T-helper 17 cell (primary cell): ENCODE measurements around the gene GALNT11. TPM values are rescaled to one million over a fixed set of nuclear protein-coding genes. Genes with fewer than 3 reads are reported as not detected.

ENCODE experiments used
- ATAC-seq: fragments of 150-1000 bp; cut with Tn5 transposase; 2 replicates; pipeline ENCODE4 v1.10.0; 2021; ENCODE audit warnings: mild to moderate bottlenecking, moderate library complexity
- DNase-seq, 3 donors: peaks; one replicate each; pipeline versions ENCODE4 v3.0.0 to v3.0.0-alpha.2; 2020 to 2021
- H3K9me3 ChIP-seq: one replicate; pipeline ENCODE4 v1.7.0; 2013; ENCODE audit warnings: low read length, mild to moderate bottlenecking; ENCODE audit not compliant: control insufficient read depth, poor library complexity, severe bottlenecking
- H3K27ac Mint-ChIP-seq: one replicate; pipeline ENCODE4 v1.8.0; 2022; ENCODE audit warnings: mild to moderate bottlenecking, moderate library complexity, mixed read lengths
- H3K27me3 Mint-ChIP-seq: one replicate; pipeline ENCODE4 v1.8.0; 2022; ENCODE audit warnings: mixed read lengths
- H3K36me3 Mint-ChIP-seq: one replicate; pipeline ENCODE4 v1.8.0; 2022; ENCODE audit warnings: low read depth, mixed read lengths
- H3K4me1 Mint-ChIP-seq: one replicate; pipeline ENCODE4 v1.8.0; 2022; ENCODE audit warnings: mild to moderate bottlenecking, mixed read lengths
- H3K4me3 Mint-ChIP-seq: one replicate; pipeline ENCODE4 v1.8.0; 2022; ENCODE audit warnings: mild to moderate bottlenecking, moderate library complexity, mixed read lengths
- total RNA-seq, 4 donors: library from RNA in 2 of 4; stranded (reverse) in 2 of 4; gene quantifications; one replicate each; pipeline ENCODE4 v1.2.3 and lab custom pipeline; 2022 to 2026

Gene GALNT11
- total RNA-seq, 2 donors from 2014 or later = 23.7 to 25.3 TPM

DNA sequence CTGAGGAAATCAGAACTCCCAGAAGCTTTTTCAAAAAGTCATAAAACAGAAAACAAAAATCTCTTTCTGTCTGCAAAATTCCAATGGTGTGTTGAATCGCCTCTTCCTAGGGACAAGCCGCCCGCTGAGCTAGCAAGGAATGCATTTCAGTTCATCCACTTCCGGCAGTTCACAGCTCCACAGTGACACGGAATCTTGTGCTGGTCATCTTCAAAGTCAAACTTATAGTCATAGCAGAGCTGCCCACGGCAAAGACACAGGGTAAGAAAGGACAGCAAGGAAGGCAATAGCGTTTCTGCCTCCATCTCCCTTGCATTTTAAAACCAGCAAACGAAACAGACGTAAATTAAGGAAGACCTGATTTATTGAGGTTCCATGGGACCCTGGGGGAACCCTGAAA, 111.2 kb downstream of the GALNT11 start:
- H3K9me3 ChIP-seq = no peaks in the 10 kb centered on the region
- peaks cover 4% of the 10 kb centered on the region for H3K36me3 Mint-ChIP-seq
- H3K27ac Mint-ChIP-seq = peak overlapping the region; percentile 79
- DNase-seq (no peak), ATAC-seq (no peak)
- no peak overlapping the region for H3K4me3 Mint-ChIP-seq
- H3K4me1 Mint-ChIP-seq = no peaks in the 10 kb centered on the region
- no peaks in the 10 kb centered on the region for H3K27me3 Mint-ChIP-seq

DNA sequence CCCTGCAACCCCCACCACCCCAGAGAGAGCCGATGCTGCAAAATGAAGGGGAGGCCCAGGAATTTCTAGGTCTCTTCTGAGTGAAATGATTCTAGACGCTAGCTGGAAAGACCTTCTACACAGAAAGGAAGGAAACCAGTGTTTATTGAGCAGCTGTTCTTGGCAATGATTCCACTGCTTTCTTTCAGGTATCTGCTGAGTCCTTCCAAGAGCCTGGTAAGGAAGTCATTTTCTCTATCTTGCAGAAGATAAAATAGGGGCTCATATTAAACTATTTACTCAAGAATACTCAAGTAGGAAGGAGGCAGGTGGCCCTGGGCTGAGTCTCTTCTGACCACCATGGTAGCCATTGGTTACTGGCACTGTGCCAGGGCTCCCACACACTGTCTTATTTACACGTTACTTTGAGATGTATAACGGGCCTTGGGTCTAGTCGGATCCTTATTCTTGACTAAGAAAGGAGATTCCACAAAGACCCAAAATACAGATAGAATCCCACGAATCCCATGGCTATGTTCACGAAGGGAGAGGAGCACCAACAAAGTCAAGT, 112.1 kb downstream of the GALNT11 start:
- H3K9me3 ChIP-seq = no peaks in the 10 kb centered on the region
- peaks cover 4% of the 10 kb centered on the region for H3K36me3 Mint-ChIP-seq
- DNase-seq (no peak), ATAC-seq (no peak)
- no peaks in the 10 kb centered on the region for H3K27me3 Mint-ChIP-seq
- H3K4me3 Mint-ChIP-seq = no peak overlapping the region
- H3K27ac Mint-ChIP-seq = peak overlapping the region; percentile 57
- peaks cover 2% of the 10 kb centered on the region for H3K4me1 Mint-ChIP-seq

DNA sequence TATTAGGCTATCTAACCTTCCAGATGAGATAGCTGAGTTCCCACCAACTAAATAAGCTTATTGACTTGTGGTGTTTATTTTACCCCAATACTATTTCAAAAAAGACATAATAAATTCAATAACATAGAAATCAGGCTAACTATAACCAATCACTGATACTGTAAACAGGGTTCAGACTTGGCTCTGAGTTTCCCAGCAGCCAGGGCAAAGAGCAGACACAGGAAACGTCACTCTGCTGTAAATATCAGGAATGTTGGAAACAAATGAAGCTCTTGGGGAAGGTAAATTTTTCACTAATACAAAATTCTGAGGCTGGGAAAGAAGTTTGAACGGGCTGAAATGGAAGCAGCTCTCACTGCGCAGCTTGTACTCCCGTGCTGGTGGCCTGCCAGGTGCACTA, 114.6 kb downstream of the GALNT11 start:
- no peaks in the 10 kb centered on the region for H3K9me3 ChIP-seq
- DNase-seq = no peak
- Mint-ChIP-seq H3K4me1 (peaks cover 25% of the 10 kb centered on the region), H3K4me3 (no peak overlapping the region), H3K27me3 (no peaks in the 10 kb centered on the region), H3K27ac (no peak overlapping the region), H3K36me3 (peaks cover 8% of the 10 kb centered on the region)
- no peak for ATAC-seq

DNA sequence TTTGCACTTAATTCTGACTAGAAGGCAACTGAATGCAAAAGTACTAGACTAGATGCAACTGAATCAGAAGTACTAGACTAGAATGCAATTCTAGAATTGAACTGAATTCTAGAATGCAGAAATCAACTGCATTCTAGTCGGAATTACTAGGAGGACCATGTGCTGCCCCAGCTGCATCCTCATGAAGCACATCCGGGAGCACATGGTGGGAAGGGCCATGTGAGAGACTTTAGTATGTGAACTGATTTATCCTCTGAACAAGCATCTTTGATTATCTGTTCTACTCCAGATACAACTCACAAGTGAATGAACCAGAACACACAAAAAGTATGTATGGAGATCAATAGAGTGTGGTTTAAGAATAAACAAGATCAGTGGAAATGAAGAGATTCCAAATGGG, 115.1 kb downstream of the GALNT11 start:
- Mint-ChIP-seq H3K27ac (peak overlapping the region; percentile 37), H3K4me3 (no peak overlapping the region), H3K4me1 (peaks cover 30% of the 10 kb centered on the region), H3K36me3 (peaks cover 8% of the 10 kb centered on the region), H3K27me3 (no peaks in the 10 kb centered on the region)
- no peaks in the 10 kb centered on the region for H3K9me3 ChIP-seq
- ATAC-seq = no peak
- no peak for DNase-seq

DNA sequence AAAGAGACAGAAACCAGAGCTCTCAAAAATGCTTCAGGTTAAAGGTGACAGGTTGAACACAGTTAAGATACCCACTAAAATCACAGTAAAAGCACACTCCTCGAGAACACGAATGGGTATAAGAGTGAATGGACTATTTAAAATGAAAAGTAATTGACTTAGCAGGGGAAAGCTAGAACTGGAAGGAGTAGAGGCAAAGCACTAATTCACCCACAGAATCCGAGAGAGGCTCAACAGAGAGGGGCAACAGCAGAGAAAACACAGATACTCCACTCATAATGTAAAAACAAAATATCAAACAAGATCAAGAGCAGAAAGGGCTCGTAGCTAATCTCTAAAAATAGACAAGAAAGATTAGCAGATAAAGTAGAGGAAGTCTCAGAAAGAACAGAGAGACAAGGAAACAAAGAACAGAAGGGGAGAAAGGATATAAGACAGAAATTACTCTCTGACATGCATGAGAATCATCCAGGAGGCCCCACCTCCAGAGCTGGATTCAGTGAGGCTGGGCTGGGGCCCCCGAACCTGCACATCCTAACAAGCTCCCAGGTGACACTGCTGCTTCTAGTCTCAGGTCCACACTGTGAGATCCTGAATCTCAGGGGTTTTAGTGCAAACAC, 117.6 kb downstream of the GALNT11 start:
- no peak for ATAC-seq
- Mint-ChIP-seq H3K27ac (peak overlapping the region; percentile 96), H3K27me3 (no peaks in the 10 kb centered on the region), H3K36me3 (peaks cover 6% of the 10 kb centered on the region), H3K4me1 (peaks cover 32% of the 10 kb centered on the region), H3K4me3 (peak overlapping the region; percentile 87)
- H3K9me3 ChIP-seq = no peaks in the 10 kb centered on the region
- DNase-seq = no peak

DNA sequence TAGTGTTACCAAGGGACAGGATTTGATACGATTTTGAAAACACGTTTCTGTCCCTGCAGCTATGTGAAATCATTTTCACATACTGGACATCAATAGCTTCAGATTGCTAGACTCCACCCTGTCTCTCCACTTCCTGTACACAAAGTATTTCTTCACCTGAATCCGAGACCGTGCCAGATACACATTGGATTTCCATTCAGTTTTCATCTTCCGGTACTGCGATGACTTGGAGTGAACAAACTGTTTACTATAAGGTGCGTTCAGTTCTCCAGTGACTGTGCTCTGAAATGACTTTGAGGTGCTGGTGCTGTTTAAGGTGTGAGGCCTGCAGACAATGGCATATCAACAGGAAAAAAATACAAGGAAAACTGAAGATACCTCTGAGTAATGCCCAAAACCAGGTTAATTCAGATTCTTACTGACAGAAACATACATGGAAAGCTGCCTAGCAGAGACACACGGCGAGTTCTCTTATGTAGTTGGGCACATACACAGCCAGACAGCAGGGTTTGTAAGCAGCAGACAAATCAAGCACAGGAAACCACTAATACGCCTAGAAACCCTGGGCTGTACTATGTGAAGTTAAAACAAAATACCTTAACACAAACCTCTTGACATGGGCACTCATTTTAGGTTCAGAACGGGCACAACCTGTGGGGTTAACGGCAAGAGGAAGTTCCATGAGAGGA, 119.2 kb downstream of the GALNT11 start:
- ATAC-seq (peak; percentile 87), DNase-seq (no peak)
- no peaks in the 10 kb centered on the region for H3K27me3 Mint-ChIP-seq
- H3K4me3 Mint-ChIP-seq = peak overlapping the region; percentile 90
- peak overlapping the region; percentile 96 for H3K27ac Mint-ChIP-seq
- H3K36me3 Mint-ChIP-seq = peaks cover 11% of the 10 kb centered on the region
- H3K9me3 ChIP-seq = no peaks in the 10 kb centered on the region
- H3K4me1 Mint-ChIP-seq = peaks cover 32% of the 10 kb centered on the region

DNA sequence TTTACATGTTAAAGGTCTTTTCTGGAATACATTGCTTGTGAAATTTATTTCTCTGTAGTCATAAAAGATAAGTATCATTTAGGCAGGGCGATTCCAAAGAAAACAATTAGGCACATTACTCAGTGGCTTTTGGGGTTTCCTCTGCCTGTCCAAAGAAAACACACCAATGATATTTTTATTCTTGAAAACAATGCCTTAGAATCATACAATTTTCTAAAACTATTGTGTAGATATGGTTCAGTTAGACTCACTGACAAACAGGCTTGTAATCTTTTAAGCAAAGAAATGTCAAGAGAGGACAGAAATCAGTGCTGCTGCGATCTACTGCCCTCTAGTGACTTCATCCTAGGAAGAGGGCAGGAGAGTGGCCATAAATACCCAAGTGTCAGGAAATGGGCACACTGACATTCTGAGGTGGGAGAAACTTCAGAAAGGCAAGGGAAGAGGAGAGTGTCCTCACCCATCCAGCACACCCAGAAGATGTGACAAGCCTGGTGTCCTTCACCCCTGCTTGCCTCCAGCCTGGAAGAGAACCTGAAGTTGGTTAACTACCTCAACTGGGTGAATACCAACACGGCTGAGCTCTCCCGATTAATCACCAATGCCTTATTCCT, 120.5 kb downstream of the GALNT11 start:
- no peak for DNase-seq
- peak overlapping the region; percentile 90 for H3K4me3 Mint-ChIP-seq

DNA sequence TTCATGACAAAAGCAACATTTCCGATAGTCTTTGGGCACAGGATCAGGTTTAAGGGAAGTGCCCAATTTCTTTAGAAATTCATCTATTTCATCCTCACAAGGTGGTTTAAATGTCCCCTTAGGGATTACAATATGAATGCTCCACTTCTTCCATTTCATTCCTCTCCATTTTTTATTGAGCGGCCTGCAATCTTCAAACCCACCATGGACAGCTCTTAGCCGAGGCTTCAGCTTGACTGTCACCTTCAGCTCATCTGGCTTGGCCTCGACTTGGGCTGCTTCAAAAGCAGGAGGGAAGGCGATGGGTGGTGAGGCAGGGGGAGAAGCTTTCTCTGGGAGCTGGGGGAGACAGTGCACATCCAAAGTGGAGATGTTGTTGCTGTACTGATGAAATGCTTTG, 123.2 kb downstream of the GALNT11 start:
- H3K36me3 Mint-ChIP-seq = peaks cover 11% of the 10 kb centered on the region

More for the DNA sequence above, 120.5 kb downstream of the GALNT11 start:
- Mint-ChIP-seq H3K36me3 (peaks cover 9% of the 10 kb centered on the region), H3K27ac (peak overlapping the region; percentile 96), H3K27me3 (no peaks in the 10 kb centered on the region), H3K4me1 (peaks cover 32% of the 10 kb centered on the region)
- no peaks in the 10 kb centered on the region for H3K9me3 ChIP-seq
- peak; percentile 43 for ATAC-seq

DNA sequence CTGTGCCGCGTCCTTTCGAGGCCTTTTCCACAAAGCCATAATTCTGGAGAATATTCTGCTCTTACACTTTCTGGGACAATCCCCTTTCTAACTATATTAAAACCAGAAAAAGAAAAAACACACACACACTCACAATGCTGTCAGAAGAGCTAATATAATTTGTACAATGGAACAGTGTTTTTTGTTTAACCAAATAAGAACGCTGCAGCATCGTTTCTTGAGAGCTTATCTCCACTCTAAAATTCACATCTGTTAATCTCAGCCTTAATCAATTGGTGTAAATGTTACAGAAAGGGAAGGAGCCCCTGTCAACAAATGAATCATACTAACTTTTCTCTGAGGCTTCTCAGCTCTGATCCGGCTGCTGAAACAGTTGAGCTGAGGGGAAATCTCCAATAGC, 123.9 kb downstream of the GALNT11 start:
- ATAC-seq (no peak), DNase-seq (no peak)
- Mint-ChIP-seq H3K36me3 (peaks cover 11% of the 10 kb centered on the region), H3K27me3 (no peaks in the 10 kb centered on the region), H3K27ac (no peak overlapping the region), H3K4me3 (no peak overlapping the region), H3K4me1 (peaks cover 18% of the 10 kb centered on the region)
- no peaks in the 10 kb centered on the region for H3K9me3 ChIP-seq

More for the DNA sequence above, 123.2 kb downstream of the GALNT11 start:
- H3K9me3 ChIP-seq = no peaks in the 10 kb centered on the region
- Mint-ChIP-seq H3K4me1 (peaks cover 22% of the 10 kb centered on the region), H3K27me3 (no peaks in the 10 kb centered on the region), H3K27ac (no peak overlapping the region), H3K4me3 (no peak overlapping the region)
- DNase-seq (no peak), ATAC-seq (no peak)

DNA sequence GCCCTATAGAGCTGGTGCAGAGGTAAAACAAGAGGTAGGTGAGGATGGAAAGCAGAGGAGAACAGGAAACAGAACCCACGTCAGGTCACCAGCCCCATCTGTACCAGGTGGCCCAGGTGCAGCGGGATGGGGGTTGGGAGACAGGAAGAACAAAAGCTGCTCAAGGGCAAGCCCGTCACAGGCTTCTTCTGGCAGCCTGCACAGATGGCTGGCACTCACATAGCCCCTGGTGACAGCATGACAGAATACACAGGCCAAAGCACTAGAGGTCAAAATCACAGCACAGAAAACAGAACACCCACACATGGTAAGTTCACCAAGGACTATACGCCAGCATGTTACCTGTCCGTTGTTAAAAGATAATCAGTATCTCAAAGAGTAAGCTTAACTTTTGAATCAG, 126.8 kb downstream of the GALNT11 start:
- H3K9me3 ChIP-seq = no peaks in the 10 kb centered on the region
- peaks cover 11% of the 10 kb centered on the region for H3K36me3 Mint-ChIP-seq
- no peaks in the 10 kb centered on the region for H3K27me3 Mint-ChIP-seq
- DNase-seq (no peak), ATAC-seq (no peak)
- H3K4me3 Mint-ChIP-seq = no peak overlapping the region
- H3K4me1 Mint-ChIP-seq = peaks cover 5% of the 10 kb centered on the region
- H3K27ac Mint-ChIP-seq = peak overlapping the region; percentile 11

DNA sequence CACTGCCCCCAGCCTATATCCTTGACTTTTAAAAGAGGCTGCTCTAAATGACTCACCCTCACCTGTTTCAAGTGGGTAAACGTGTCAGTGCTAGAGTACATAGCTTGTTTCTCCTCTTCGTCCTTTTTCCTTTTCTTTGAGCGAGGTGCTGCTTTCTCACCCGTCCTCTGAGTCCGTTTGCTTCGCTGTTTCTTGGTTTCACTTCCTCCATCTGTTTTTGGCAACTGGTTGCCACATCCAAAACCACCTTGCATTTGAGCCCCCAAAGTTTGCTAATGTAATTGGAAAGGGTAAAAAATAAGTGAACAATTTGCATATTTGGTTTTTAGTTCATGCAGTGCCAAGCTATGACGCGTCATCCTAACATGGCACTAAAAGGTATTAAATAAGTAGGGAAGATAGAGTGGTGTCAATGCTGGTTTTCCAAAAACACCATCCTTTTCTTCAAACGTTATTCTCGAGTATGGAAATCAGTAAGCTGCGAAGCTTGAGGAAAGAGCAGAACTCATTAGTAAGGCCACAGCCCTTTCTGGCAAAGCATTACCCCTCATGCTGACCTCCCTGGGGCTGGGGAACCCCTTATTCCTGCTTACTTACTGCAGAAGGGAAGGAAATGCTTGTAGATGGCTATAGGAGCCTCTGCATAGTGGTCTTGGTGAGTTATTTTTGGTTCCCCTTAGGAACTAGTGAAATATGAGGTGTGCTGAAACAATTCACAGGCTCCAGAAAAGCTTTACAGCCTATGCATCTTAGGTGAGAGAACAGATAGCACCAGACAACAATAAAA, 133.5 kb downstream of the GALNT11 start:
- peak; percentile 53 for ATAC-seq
- no peak for DNase-seq

DNA sequence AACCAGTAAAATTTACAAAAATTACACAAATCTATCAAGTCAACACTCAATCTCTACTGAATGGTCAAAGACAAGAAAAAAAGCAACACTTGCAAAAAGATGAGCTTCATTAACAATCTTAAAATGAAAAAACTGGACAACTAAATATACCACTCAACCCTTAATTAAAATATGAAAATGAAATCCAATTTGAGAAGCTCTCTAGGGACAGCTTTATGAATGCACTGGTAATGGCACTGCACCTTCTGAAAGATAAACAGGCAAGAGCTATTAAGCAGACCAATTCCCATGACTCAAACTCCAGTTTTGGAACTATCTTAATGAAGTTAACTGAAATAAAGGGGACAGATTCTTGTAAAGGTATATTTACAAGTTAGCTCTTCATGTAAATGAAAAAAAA, 135.7 kb downstream of the GALNT11 start:
- no peaks in the 10 kb centered on the region for H3K27me3 Mint-ChIP-seq
- H3K27ac Mint-ChIP-seq = peak overlapping the region; percentile 73
- DNase-seq (no peak), ATAC-seq (no peak)
- no peaks in the 10 kb centered on the region for H3K9me3 ChIP-seq
- H3K4me1 Mint-ChIP-seq = peaks cover 8% of the 10 kb centered on the region
- H3K4me3 Mint-ChIP-seq = no peak overlapping the region
- peaks cover 12% of the 10 kb centered on the region for H3K36me3 Mint-ChIP-seq

More for the DNA sequence above, 133.5 kb downstream of the GALNT11 start:
- Mint-ChIP-seq H3K27me3 (no peaks in the 10 kb centered on the region), H3K4me1 (peaks cover 8% of the 10 kb centered on the region), H3K4me3 (peak overlapping the region; percentile 65), H3K36me3 (peaks cover 10% of the 10 kb centered on the region), H3K27ac (peak overlapping the region; percentile 83)
- H3K9me3 ChIP-seq = no peaks in the 10 kb centered on the region

DNA sequence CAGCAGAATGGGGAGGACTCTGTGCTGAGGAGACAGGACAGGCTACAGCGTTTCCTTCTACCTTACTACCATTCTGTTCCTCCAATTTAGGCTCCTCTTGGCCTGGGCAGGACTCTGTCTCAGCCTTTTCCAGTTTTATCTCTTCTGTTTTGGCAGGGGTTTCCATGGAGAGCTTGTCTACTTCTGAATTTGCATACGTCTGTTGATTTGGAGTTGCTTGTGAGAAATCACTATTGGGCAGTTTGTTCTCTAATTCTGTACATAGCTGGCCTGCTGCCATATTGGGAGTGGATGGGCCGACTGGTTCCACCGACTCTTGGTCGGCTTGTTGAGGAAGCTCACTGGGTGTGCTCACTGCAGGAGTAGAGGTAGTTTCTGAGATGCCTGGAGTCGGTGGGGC, 136.8 kb downstream of the GALNT11 start:
- Mint-ChIP-seq H3K4me3 (no peak overlapping the region), H3K27me3 (no peaks in the 10 kb centered on the region), H3K36me3 (peaks cover 12% of the 10 kb centered on the region), H3K27ac (no peak overlapping the region), H3K4me1 (peaks cover 8% of the 10 kb centered on the region)
- no peaks in the 10 kb centered on the region for H3K9me3 ChIP-seq
- no peak for DNase-seq
- ATAC-seq = no peak
